ENCODE measurements around the gene LAMP1. TPM values are rescaled to one million over a fixed set of nuclear protein-coding genes. Genes with fewer than 3 reads are reported as not detected.
A peak's percentile ranks its signal among the peaks of the same experiment; 100 is the strongest.
"Not testable (repeated sequence)": the region's sequence is repeated elsewhere in the genome, so short reads cannot be mapped to it uniquely, and the experiment has no call there.

Gene LAMP1
- total RNA-seq, 1 donor from 2014 or later, result 152 TPM

- DNase-seq (ENCODE audit: extremely low spot score, unreplicated experiment), result peak; percentile 52
- no peaks in the 10 kb centered on the region for H3K36me3 Mint-ChIP-seq
- peaks cover 7% of the 10 kb centered on the region for H3K27me3 Mint-ChIP-seq
- no peak overlapping the region for H3K27ac Mint-ChIP-seq
- H3K4me3 Mint-ChIP-seq, result no peak overlapping the region
- no peaks in the 10 kb centered on the region for H3K9me3 Mint-ChIP-seq
- no peaks in the 10 kb centered on the region for H3K4me1 Mint-ChIP-seq (ENCODE audit: unreplicated experiment)
- TF ChIP-seq CTCF (conservative IDR thresholded peaks at IDR 0.05), result no peak
Observed at GRCh38 chr13:113369881-113370280, 72.8 kb downstream of the LAMP1 start.

GRCh38 chr13:113371061-113371460, 74.0 kb downstream of the LAMP1 start:
- no peak for TF ChIP-seq CTCF (conservative IDR thresholded peaks at IDR 0.05)
- no peak overlapping the region for H3K27ac Mint-ChIP-seq
- no peaks in the 10 kb centered on the region for H3K4me1 Mint-ChIP-seq (ENCODE audit: unreplicated experiment)
- peak; percentile 44 for DNase-seq (ENCODE audit: extremely low spot score, unreplicated experiment)
- H3K27me3 Mint-ChIP-seq, result peaks cover 10% of the 10 kb centered on the region
- H3K9me3 Mint-ChIP-seq, result no peaks in the 10 kb centered on the region
- no peak overlapping the region for H3K4me3 Mint-ChIP-seq
- no peaks in the 10 kb centered on the region for H3K36me3 Mint-ChIP-seq

- H3K4me3 Mint-ChIP-seq; H3K27ac Mint-ChIP-seq; H3K4me1 Mint-ChIP-seq (ENCODE audit: unreplicated experiment); H3K36me3 Mint-ChIP-seq; H3K9me3 Mint-ChIP-seq: not testable (repeated sequence)
- peak; percentile 51 for DNase-seq (ENCODE audit: extremely low spot score, unreplicated experiment)
- peaks cover 16% of the 10 kb centered on the region for H3K27me3 Mint-ChIP-seq
Observed at GRCh38 chr13:113371701-113372100, 74.7 kb downstream of the LAMP1 start.

Small RNA genes lying within 50 kb of the gene (microRNA-seq; reads per million reads assigned to microRNA genes)
- not detected for gene MIR8075

Other genes starting within 250 kb of the LAMP1 start
- 3.0 and 5.3 TPM in 2 replicates for gene F7, start 191.4 kb upstream of the LAMP1 start, total RNA-seq (ENCODE audit: low replicate concordance)
- 34.4 and 53.6 TPM in 2 replicates for gene F10, start 174.4 kb upstream of the LAMP1 start, total RNA-seq (ENCODE audit: low replicate concordance)
- gene PROZ, start 138.6 kb upstream of the LAMP1 start, total RNA-seq (ENCODE audit: low replicate concordance), result not detected in 2 replicates
- gene PCID2, start 88.6 kb upstream of the LAMP1 start, total RNA-seq (ENCODE audit: low replicate concordance), result 46.3 and 59.7 TPM in 2 replicates
- 64.6 and 69.9 TPM in 2 replicates for gene CUL4A, start 87.6 kb upstream of the LAMP1 start, total RNA-seq (ENCODE audit: low replicate concordance)
- 19.0 and 22.4 TPM in 2 replicates for gene GRTP1, start 66.9 kb downstream of the LAMP1 start, total RNA-seq (ENCODE audit: low replicate concordance)
- gene ADPRHL1, start 156.2 kb downstream of the LAMP1 start, total RNA-seq (ENCODE audit: low replicate concordance), result 2.5 and 4.1 TPM in 2 replicates
- gene DCUN1D2, start 193.5 kb downstream of the LAMP1 start, total RNA-seq (ENCODE audit: low replicate concordance), result 17.2 and 29.2 TPM in 2 replicates

Data from type B pancreatic cell (in vitro differentiated cells).